GM18520 (cell line): Measurements from ENCODE around the gene MYH7.
"Not testable (repeated sequence)": the region's sequence is repeated elsewhere in the genome, so short reads cannot be mapped to it uniquely, and the experiment has no call there.

Source experiments
- ATAC-seq: cut with Tn5 transposase; IDR thresholded peaks from one replicate; pipeline ENCODE4 v1.9.1; 2021; ENCODE audit not compliant: unreplicated experiment

MYH7 gene

DNA sequence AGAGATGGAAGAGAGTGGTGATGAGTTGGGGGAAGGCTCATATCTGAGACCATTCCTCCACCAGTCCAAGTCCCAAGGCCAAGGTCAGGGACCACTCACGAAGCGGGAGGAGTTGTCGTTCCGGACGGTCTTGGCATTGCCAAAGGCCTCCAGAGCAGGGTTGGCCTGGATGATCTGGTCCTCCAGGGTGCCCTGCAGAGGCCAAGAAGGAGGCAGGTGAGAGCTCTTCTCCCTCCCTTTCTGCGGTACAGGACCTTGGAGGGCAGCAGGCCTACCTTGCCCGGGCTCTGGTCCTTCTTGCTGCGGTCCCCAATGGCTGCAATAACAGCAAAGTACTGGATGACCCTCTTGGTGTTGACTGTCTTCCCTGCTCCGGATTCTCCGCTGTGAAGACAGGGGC is 4.0 kb downstream of the MYH7 start:
- no peak for ATAC-seq

DNA sequence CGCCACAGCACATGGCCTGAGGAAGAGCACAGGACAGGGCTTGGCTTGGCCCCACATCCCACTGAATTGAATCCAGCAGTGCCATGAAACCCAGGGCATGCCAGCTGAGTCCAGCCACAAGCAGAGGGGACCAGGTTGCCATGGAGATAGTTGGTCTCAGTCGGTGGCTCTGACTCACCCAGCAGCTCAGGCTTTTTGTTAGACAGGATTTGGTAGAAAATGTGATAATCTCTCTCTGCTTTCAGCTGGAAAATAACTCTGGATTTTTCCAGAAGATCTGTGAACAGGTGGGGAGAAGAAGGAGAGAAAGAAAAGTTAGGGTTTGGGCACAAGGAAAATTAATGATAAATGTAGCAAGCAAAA is 4.8 kb downstream of the MYH7 start:
- ATAC-seq, result no peak

DNA sequence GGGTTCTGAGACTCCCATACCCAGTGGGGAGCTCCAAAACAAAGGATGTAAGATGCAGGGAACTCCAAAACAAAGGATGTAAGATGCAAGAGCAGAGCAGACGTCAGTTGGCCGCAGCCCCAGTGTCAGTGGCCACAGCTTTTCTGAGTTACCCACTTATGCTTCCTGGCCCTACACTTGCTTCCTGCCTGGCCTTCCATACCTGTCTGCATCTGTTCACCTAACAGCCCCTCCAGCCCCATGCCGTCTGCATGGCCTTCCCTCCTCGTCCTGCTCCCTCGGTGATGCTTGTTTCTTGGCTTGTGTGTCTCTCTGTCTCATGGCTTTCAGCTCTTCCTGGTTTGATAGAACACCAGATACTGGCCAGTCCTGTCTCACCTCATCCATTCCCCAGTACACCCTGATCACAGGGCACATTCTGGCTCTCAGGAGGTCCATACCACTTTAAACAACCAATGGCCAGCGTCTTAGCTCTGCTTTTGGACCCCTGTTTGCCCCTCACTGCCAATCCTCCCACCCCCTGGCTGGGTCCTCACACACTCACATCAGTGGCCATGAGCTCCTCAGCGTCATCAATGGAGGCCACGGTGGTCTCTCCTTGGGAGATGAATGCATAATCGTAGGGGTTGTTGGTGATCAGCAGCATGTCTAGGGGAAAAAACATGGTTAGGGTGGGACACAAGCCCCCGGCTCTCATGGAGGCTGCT is 5.3 kb downstream of the MYH7 start:
- ATAC-seq, result no peak

DNA sequence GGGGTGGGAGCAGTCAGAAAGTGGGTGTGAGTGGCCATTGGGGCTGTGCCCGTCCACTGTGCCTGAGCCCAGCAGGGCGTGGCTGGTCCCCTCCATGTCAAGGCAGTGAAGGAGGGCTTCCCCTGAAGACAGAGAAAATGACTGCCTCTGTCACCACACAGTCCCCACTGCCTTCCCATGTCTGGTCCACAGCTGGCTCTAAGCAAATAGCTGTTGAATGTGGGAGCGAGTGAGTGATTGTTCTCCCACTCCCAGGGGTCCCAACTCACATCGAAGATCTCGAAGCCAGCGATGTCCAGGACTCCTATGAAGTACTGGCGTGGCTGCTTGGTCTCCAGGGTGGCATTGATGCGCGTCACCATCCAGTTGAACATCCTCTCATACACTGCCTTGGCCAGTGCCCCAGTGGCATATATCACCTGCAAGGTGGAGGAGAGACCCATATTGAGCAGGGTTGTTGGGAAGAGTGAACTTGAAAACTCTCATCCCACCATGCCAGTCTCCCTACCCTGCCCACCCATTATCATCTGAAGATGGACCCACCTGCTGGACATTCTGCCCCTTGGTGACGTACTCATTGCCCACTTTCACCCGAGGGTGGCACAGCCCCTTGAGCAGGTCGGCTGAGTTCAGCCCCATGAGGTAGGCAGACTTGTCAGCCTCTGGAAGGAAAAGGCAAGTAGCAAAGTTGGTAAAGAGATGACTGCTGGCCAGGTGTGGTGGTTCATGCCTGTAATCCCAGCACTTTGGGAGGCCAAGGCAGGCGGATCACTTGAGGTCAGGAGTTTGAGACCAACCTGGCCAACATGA is 6.6 kb downstream of the MYH7 start:
- ATAC-seq, result no peak

DNA sequence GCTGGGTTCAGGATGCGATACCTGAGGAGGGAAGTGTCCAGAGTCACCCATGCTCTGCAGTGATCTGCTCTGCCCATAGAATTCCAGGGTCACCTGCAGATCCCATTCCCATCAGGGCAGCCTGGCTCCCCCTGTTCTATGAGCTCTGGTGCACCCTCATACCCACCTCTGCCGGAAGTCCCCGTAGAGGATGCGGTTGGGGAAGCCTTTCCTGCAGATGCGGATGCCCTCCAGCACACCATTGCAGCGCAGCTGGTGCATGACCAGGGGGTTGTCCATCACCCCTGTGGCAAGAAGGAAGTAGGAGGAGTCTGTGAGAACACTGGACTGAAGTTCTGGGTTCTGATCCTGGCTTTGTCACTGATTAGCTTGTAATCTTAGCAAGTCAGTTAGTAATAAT is 9.7 kb downstream of the MYH7 start:
- ATAC-seq, result not testable (repeated sequence)

DNA sequence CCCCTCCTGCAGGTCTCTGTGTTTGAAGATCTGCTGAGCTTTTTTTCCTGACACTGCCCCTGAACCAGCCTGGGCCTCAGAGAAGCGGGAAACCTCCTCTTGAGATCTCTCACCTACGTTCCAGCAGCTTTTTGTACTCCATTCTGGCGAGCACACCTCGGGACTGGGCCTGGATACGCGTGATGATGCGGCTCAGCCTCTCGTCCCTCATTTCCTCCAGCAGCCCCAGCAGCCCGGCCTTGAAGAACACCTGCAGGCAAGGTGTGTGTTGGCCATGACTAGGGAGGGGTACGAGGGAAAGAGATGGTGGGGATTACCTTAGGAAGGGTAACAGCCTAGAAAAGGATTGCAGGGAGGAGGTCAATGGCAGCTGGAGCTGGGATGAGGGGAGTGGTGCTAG is 10.3 kb downstream of the MYH7 start:
- ATAC-seq, result no peak

DNA sequence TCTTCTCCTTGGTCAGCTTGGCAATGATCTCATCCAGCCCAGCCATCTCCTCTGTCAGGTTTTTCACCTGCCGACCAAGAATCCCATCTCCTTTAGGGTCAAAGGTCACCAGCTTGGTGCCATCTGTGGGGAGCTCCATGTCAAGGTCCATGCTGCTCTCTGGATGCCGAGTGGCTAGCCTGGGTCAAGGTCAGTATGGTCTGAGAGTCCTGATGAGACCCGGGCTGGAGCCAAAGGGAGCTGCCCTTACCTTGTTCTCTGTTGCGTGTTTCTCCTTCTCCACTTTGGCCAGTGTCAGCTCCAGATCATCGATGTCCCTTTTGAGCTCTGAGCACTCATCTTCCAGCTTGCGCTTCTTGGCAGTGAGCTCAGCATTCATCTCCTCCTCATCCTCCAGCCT is 11.8 kb downstream of the MYH7 start:
- no peak for ATAC-seq

DNA sequence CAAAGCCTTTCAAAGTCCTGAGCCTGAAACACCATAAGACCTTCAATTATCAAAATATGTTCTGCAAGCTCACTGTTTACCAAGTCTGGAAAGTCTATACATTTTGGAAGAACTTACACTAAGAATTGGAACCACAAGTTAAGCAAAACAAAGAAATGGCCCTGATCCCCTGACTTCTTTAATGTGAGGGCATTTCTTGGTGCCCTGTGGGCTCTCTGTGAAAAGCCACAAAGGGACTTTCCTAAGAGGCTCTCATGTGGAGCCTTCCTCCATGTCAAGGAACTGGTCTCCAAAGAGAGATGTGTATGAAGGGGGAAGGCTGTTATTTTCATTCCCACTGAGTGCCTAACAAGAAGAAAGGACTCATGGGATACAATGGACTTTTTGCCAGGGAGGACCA is 13.9 kb downstream of the MYH7 start:
- no peak for ATAC-seq

DNA sequence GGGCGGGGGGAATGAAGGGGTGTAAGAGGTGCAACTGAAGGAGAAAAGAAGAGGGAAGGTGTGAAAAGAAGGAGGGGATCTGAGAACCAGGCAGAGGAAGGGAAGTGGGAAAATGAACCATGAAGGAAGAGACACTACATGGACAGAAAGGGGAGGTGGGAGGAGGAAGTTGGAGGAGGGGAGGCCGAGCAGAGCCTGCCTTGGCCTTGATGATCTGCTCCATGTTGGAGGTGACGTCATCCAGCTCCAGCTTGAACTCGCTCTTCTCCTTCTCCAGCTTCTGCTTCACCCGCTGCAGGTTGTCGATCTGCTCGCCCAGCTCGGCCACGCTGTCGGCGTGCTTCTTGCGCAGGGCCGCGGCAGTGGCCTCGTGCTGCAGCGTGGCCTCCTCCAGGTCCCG is 15.8 kb downstream of the MYH7 start:
- ATAC-seq, result not testable (repeated sequence)

DNA sequence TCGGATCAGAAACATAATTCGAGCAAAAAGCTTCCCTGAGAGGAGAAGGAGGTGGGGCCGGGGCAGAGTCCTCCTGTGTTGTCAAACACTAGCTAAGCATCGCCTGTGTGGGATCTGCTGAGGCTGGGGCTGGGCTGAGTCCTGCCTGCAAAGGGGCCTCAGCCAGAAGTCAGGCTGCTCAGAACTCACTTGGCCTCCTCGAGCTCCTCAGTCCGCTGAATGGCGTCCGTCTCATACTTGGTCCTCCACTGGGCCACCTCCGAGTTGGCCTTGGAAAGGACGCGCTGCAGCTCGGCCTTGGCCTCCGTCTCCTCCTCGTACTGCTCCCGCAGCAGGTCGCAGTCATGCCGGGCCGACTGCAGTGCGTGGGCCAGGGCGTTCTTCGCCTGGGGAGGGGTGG is 17.4 kb downstream of the MYH7 start:
- no peak for ATAC-seq

DNA sequence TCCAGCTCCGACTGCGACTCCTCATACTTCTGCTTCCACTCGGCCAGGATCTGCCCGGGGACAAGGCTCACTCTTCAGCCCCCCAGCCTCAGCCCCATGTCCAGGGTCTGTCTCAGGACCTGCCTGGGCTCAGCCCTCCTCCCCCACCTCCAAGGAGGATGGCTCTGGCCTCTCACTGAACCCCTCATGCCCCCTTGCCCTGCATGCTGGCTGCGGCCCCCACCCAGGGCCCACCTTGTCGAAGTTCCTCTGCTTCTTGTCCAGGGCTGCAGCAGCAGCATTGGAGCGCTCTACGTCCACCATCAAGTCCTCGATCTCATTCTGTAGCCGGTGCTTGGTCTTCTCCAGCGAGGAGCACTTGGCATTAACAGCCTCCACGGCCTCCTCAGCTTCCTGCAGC is 18.2 kb downstream of the MYH7 start:
- not testable (repeated sequence) for ATAC-seq

DNA sequence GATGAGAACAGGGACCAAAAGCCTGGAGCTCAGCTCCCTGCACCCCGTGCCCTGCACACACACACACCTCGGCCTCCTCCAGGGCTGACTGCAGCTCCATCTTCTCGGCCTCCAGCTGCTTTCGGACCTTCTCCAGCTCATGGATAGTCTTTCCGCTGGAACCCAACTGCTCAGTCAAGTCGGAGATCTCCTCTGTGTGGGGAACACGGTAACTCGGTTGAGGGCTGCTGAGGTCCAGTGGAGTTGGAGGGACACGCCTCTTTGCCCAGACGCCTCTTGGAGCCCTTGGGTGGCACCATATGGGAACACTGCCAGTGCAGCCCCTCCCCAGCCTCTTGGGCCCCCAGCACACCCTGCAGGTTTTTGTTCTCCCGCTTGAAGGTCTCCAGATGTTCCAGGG is 18.7 kb downstream of the MYH7 start:
- no peak for ATAC-seq

DNA sequence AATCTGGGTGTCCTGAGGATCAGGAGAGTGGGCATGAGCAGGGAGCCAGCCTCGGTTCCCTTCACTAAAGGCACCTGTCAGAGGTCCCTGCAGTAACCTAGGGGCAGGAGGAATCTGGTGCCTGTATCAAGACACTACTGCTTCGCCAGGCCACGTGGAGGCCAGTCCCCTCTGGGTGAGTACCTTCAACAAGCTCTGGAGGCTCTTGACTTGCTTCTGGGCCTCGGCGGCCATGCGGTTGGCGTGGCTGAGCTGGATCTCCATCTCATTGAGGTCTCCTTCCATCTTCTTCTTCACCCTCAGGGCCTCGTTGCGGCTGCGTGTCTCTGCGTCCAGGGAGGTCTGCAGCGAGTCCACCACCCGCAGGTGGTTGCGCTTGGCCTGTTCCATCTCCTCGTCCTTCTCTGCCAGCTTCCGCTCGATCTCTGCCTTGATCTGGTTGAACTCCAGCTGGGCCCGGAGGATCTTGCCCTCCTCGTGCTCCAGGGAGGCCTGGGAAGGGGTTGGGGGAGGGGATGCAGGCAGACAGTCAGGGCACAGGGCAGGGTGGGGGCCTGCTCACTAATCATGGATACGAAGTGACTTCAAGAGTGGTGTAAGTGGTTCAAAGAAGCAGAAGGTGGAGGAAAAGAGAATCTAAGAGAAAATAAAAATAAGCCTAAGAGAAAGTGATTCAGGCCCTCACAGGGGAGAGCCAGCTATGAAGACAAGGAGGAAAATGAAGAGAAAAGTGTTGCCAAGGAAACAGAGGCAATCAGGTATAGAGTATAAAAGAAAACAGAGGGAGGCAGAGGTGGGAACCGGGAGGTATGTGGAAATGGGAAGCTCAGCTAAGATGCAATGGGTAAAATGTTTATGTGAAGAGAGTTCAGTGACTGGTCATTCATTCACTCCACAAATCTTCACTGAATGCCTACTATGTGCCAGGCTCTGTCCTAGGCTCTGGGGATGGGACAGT is 19.4 kb downstream of the MYH7 start:
- ATAC-seq, result no peak

DNA sequence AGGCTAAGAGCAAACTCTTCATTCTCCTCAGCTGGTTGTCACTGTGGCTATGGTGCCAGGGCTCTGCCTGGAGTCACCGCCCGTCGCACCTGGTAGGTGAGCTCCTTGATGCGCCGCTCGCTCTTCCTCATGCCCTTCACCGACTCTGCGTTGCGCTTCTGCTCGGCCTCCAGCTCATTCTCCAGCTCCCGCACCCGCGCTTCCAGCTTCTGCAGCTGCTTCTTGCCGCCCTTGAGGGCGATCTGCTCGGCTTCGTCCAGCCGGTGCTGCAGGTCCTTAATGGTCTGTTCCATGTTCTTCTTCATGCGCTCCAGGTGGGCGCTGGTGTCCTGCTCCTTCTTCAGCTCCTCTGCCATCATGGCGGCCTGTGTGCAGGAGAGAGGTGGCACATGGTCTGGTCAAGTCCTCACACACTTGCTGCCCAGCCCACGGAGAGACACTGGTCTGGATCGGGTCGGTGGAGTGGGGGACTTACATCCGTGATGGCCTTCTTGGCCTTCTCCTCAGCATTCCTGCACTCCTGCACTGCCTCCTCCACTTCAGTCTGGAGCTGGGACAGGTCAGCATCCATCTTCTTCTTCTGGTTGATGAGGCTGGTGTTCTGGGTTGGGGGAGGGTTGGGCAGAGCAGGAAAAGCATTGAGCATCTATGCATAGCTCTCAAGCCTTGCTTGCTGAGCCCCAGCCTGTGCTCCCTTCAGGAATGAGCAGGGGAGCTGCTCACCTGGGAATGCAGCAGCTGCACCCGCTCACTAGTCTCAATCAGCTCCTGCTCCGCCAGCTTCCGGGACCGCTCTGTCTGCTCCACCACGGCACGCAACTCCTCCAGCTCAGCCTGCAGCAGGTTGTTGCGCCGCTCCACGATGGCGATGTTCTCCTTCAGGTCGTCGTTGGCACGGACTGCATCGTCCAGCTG is 20.3 kb downstream of the MYH7 start:
- ATAC-seq, result no peak

DNA sequence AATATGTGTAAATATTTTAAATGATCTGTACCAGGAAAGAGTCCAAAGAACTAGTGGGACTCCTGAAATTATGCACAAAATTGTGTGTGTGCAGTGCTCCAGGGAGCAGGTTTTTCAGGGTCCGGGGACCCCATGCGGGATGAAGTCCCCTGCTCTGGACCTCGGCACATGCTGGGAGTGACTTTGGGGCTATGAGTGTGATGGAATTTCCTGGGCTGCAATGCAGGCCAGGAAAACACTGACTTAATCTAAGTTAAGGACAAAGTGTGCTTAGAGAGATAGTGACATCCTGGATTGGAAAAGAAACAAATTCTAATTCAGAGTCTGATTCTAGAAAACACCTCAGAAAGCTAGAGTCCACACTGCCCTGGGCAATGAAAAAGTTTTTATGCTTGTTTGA is 21.2 kb downstream of the MYH7 start:
- no peak for ATAC-seq

DNA sequence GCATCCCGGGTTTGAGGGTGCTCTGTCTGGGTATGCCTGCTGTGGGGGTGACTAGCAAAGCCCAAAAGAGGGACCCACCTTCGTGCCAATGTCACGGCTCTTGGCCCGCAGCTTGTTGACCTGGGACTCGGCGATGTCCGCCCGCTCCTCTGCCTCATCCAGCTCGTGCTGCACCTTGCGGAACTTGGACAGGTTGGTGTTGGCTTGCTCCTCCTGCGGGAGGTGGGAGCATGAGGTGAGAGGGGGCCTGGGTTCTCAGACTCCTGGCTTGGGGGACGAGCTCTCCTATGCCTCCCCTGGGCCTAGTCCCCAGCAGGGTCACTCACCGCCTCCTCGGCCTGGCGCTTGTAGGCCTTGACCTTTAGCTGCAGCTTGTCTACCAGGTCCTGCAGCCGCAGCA is 21.8 kb downstream of the MYH7 start:
- ATAC-seq, result no peak

DNA sequence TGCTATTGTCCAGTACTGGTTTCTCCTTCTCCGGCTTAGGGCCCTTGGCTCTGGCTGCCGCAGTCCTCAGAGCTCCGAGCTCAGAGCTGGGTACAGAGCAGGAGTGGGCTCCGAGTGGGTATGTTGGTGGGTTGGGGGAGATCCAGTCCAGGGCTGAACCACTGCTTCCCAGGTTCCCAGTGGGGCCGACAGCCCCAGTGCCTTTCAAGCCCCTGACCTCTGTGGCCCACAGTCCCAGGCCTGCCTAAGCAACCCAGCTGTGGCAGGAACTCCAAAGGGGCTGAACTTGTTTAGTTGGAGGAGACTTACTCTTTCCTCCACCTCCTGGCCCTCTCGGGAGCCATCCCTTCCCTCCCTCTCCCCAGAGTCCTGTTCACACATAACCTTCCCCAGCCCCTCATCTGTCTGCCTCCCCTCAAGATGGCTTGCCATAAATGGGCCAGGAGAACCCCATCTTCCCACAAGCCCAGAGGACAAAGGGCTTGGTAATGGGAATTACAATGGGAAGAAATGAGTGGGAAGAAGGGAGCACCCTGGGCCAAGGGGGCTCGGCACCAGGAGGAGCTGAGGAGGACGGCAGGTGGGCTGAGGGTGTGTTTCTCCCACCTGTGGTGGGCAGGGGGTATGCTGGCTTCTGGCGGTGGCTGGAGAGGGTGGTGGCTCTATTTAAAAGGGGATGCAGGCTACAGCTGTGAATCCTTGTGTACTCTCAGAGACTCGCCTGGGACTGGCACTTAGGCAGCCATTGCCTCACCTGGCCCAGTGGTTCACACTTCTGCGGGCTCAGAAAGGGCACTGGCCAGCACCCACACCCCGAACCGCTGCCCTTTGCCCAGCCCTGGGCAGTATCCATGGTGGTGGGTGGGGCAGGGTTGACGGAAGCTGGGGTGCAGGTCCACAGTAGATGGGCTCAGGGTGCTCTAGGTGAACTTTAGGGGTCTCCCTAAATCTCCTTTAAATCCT is 23.6 kb downstream of the MYH7 start:
- ATAC-seq, result no peak

DNA sequence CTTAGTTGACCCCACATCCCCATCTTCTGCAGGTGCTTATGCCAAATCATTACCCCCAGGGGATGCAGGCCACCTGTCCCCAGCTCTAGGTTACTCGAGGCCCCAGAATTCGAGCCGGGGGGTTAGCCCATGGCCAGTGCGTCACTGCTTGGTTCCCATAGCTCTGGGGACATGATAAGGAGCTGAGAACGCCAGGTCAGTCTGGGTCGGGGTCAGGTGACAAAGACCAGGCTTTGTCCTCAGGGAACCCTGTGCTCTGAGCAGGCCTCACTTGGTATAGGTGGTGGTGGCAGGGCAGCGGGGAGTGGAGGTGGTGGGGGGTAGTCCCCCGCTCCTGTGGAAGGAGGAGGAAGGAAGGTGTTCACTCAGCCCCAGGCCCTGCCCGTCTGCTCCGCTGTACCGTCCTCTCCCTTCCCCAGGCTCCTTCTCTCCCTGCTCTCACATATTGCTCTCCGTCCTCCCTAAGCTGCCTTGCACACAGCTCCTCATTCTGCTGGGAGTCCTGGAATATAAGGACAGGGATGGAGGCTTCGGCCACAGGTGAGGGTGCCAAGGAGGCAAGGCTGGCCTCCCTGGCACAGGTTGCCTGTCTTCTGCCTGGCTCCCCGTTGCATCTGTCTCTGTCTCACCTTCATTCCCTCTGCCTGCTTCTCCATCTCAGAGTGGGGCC is 25.4 kb downstream of the MYH7 start:
- no peak for ATAC-seq

DNA sequence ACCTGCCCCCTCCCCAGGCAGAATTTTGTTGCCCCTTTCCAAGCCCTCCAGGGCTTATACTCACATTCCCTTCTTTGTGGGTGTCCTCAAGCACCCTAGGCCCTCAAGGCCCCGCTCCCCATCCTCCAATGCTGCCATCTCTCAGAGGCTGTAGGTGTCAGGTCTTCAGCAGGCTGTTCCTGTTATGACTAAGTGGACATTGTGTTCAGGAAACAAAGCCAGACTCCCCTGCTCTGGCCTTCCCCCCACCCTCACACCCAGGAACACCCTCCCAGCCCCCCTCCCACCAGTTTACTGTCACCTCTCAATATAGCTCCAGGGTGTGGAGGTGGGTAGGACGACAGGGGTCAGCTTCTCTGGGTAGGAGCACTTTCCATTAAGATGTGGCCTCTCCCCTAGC is 26.0 kb downstream of the MYH7 start:
- no peak for ATAC-seq
